Brain microvascular endothelial cell (primary cell): Measurements from ENCODE around the gene UAP1L1.
"Not testable (repeated sequence)": the region's sequence is repeated elsewhere in the genome, so short reads cannot be mapped to it uniquely, and the experiment has no call there.

ENCODE experiments used
- DNase-seq: peaks from one replicate; pipeline ENCODE4 v3.0.0-alpha.2; 2020
- H3K27ac ChIP-seq: fragments of 250-450 bp; sonication (Bioruptor Pico); 2 replicates; pipeline ENCODE4 v1.5.1; 2020; ENCODE audit warnings: mild to moderate bottlenecking, moderate library complexity
- H3K27me3 ChIP-seq: fragments of 250-450 bp; sonication (Bioruptor Pico); replicated peaks from 2 replicates; pipeline ENCODE4 v1.5.1; 2020; ENCODE audit warnings: mild to moderate bottlenecking
- H3K36me3 ChIP-seq: fragments of 250-450 bp; sonication (Bioruptor Pico); replicated peaks from 2 replicates; pipeline ENCODE4 v1.5.1; 2020; ENCODE audit warnings: mild to moderate bottlenecking
- H3K4me3 ChIP-seq: 2 replicates; pipeline ENCODE4 v1.5.1; 2011; ENCODE audit warnings: low read depth, mild to moderate bottlenecking, control low read depth, low read length, moderate library complexity
- CTCF ChIP-seq: IDR thresholded peaks from 2 replicates; pipeline ENCODE4 v1.5.1; 2011; ENCODE audit warnings: low read depth, mild to moderate bottlenecking, moderate library complexity, low read length, control low read depth, inconsistent platforms; ENCODE audit errors: missing control alignments
- in situ Hi-C: cut with HindIII; loops from 2 replicates; pipeline ENCODE4 v1.10.0; 2017; ENCODE audit warnings: low sequenced_read_pairs, low pct_ligation_motif_present

The UAP1L1 gene

GRCh38 chr9:137058521-137059234, 18.6 kb upstream of the UAP1L1 start:
- no peak for TF ChIP-seq CTCF
- no peak for DNase-seq
- Histone ChIP-seq H3K27me3 (peaks cover 13% of the 10 kb centered on the region), H3K36me3 (no peaks in the 10 kb centered on the region), H3K27ac (no peak overlapping the region), H3K4me3 (no peak overlapping the region)
- in situ Hi-C loops = no loop called here

- in situ Hi-C loops = no loop called here
- Histone ChIP-seq H3K27ac (no peak overlapping the region), H3K4me3 (no peak overlapping the region), H3K36me3 (no peaks in the 10 kb centered on the region), H3K27me3 (no peaks in the 10 kb centered on the region)
- TF ChIP-seq CTCF = no peak
- DNase-seq = no peak
Measured at GRCh38 chr9:137062384-137062783, 14.9 kb upstream of the UAP1L1 start.

- DNase-seq, H3K27ac ChIP-seq, H3K4me3 ChIP-seq, H3K27me3 ChIP-seq, in situ Hi-C loops, H3K36me3 ChIP-seq: not testable (repeated sequence)
Measured at GRCh38 chr9:137062798-137063197, 14.5 kb upstream of the UAP1L1 start.

- H3K36me3 ChIP-seq = no peaks in the 10 kb centered on the region
- no peak for TF ChIP-seq CTCF
- no peaks in the 10 kb centered on the region for H3K27me3 ChIP-seq
- no peak overlapping the region for H3K27ac ChIP-seq
- DNase-seq = no peak
- in situ Hi-C loops = no loop called here
- no peak overlapping the region for H3K4me3 ChIP-seq
Measured at GRCh38 chr9:137063311-137064026, 13.8 kb upstream of the UAP1L1 start.

GRCh38 chr9:137064027-137064879, 13.1 kb upstream of the UAP1L1 start:
- peak; percentile 95 for TF ChIP-seq CTCF

DNA sequence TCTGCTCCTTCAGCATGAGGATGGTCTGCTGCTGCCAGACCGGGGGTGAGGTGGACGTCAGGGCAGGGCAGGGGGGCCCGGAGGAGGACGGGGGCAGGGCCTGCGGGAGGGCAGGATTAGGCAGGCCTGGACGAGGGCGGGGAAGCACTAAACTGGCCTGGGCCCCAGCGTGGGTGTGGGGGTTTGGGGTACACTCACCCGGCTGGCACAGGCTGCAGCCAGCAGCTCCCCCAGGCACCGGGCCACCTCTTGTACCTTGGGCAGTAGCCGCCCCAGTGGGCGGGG, 12.5 kb upstream of the UAP1L1 start:
- in situ Hi-C loops = no loop called here
- H3K27me3 ChIP-seq = no peaks in the 10 kb centered on the region
- no peak overlapping the region for H3K27ac ChIP-seq
- no peak overlapping the region for H3K4me3 ChIP-seq
- no peaks in the 10 kb centered on the region for H3K36me3 ChIP-seq
- TF ChIP-seq CTCF = no peak
- no peak for DNase-seq

More at GRCh38 chr9:137064027-137064879, 13.1 kb upstream of the UAP1L1 start:
- DNase-seq = no peak
- Histone ChIP-seq H3K36me3 (no peaks in the 10 kb centered on the region), H3K27ac (no peak overlapping the region), H3K4me3 (no peak overlapping the region), H3K27me3 (no peaks in the 10 kb centered on the region)
- in situ Hi-C loops = no loop called here
